ENCODE data around the gene FLG.

The FLG gene

GRCh38 chr1:152325111-152325510, at the start of gene FLG:
FLG (minus strand) TSS chr1:152325239; CDS start chr1:152315456, 9,783 bp downstream.
- CTCF ChIA-PET: no interaction called here
- POLR2A ChIA-PET: no interaction called here
- TF ChIP-seq FOXK2 (IDR thresholded peaks at IDR 0.05) (no peak), ELF4 (IDR thresholded peaks at IDR 0.05) (no peak), BHLHE40 (IDR thresholded peaks at IDR 0.05; ENCODE audit: borderline replicate concordance) (no peak), SP1 (IDR thresholded peaks at IDR 0.05) (no peak), LEF1 (IDR thresholded peaks at IDR 0.05; ENCODE audit: borderline replicate concordance) (no peak), CTBP1 (IDR thresholded peaks at IDR 0.05; ENCODE audit: borderline replicate concordance) (no peak), SUZ12 (IDR thresholded peaks at IDR 0.05) (no peak), FOXM1 (IDR thresholded peaks at IDR 0.05; ENCODE audit: borderline replicate concordance) (no peak), NFRKB (IDR thresholded peaks at IDR 0.05) (no peak), ARNT (IDR thresholded peaks at IDR 0.05) (no peak), FOXA1 (IDR thresholded peaks at IDR 0.05) (no peak), HDGF (IDR thresholded peaks at IDR 0.05; ENCODE audit: borderline replicate concordance) (no peak)
- DNase-seq (ENCODE audit: extremely low spot score): no peak

- ChIA-PET POLR2A (no interaction called here), CTCF (no interaction called here)
- TF ChIP-seq SUZ12 (IDR thresholded peaks at IDR 0.05) (no peak), ARNT (IDR thresholded peaks at IDR 0.05) (no peak)
- DNase-seq (ENCODE audit: extremely low spot score): no peak
These were observed 49.4 kb upstream of the FLG start for GRCh38 chr1:152374451-152374850.

- TF ChIP-seq ELF4 (IDR thresholded peaks at IDR 0.05): no peak
- no peak for TF ChIP-seq CTBP1 (IDR thresholded peaks at IDR 0.05; ENCODE audit: borderline replicate concordance)
- TF ChIP-seq BHLHE40 (IDR thresholded peaks at IDR 0.05; ENCODE audit: borderline replicate concordance): no peak
- TF ChIP-seq FOXA1 (IDR thresholded peaks at IDR 0.05): no peak
- TF ChIP-seq ZNF384 (IDR thresholded peaks at IDR 0.05): no peak
- POLR2A ChIA-PET: no interaction called here
- CTCF ChIA-PET: interaction anchor here (1.2 kb wide), 1 partner anchor 25 kb away, joined by 3 read pairs; no protein-coding TSS in a partner anchor
- DNase-seq (ENCODE audit: extremely low spot score): no peak
These were observed 47.6 kb upstream of the FLG start for GRCh38 chr1:152372672-152373071.

- DNase-seq (ENCODE audit: extremely low spot score): no peak
- POLR2A ChIA-PET: no interaction called here
- CTCF ChIA-PET: interaction anchor here (0.8 kb wide), 1 partner anchor 20 kb away, joined by 3 read pairs; no protein-coding TSS in a partner anchor
- TF ChIP-seq PKNOX1 (IDR thresholded peaks at IDR 0.05) (no peak), CTBP1 (IDR thresholded peaks at IDR 0.05; ENCODE audit: borderline replicate concordance) (no peak), ELF4 (IDR thresholded peaks at IDR 0.05) (no peak), SP1 (IDR thresholded peaks at IDR 0.05) (no peak), LEF1 (IDR thresholded peaks at IDR 0.05; ENCODE audit: borderline replicate concordance) (no peak), NFRKB (IDR thresholded peaks at IDR 0.05) (no peak), FOXK2 (IDR thresholded peaks at IDR 0.05) (no peak), TARDBP (IDR thresholded peaks at IDR 0.05) (no peak), FOXM1 (IDR thresholded peaks at IDR 0.05; ENCODE audit: borderline replicate concordance) (no peak), ARNT (IDR thresholded peaks at IDR 0.05) (no peak), HDGF (IDR thresholded peaks at IDR 0.05; ENCODE audit: borderline replicate concordance) (no peak), SUZ12 (IDR thresholded peaks at IDR 0.05) (no peak), L3MBTL2 (conservative IDR thresholded peaks at IDR 0.05) (no peak), FOXA1 (IDR thresholded peaks at IDR 0.05) (no peak), ZNF384 (IDR thresholded peaks at IDR 0.05) (no peak), BHLHE40 (IDR thresholded peaks at IDR 0.05; ENCODE audit: borderline replicate concordance) (no peak)
These were observed 42.4 kb upstream of the FLG start for GRCh38 chr1:152367436-152367835.

GRCh38 chr1:152359906-152360305, 34.9 kb upstream of the FLG start, which contains the start of gene FLG2:
FLG2 (minus strand) TSS chr1:152360006; CDS start chr1:152358884, 1,122 bp downstream.
- TF ChIP-seq ARNT (IDR thresholded peaks at IDR 0.05) (no peak), FOXK2 (IDR thresholded peaks at IDR 0.05) (no peak), SP1 (IDR thresholded peaks at IDR 0.05) (no peak), NFRKB (IDR thresholded peaks at IDR 0.05) (no peak), CTBP1 (IDR thresholded peaks at IDR 0.05; ENCODE audit: borderline replicate concordance) (no peak), PKNOX1 (IDR thresholded peaks at IDR 0.05) (no peak), SUZ12 (IDR thresholded peaks at IDR 0.05) (no peak), FOXM1 (IDR thresholded peaks at IDR 0.05; ENCODE audit: borderline replicate concordance) (no peak), LEF1 (IDR thresholded peaks at IDR 0.05; ENCODE audit: borderline replicate concordance) (no peak), ELF4 (IDR thresholded peaks at IDR 0.05) (no peak), BHLHE40 (IDR thresholded peaks at IDR 0.05; ENCODE audit: borderline replicate concordance) (no peak), HDGF (IDR thresholded peaks at IDR 0.05; ENCODE audit: borderline replicate concordance) (no peak), FOXA1 (IDR thresholded peaks at IDR 0.05) (no peak)
- ChIA-PET CTCF (interaction anchor here (2.7 kb wide), 1 partner anchor 12 kb away, joined by 7 read pairs; no protein-coding TSS in a partner anchor), POLR2A (no interaction called here)
- no peak for DNase-seq (ENCODE audit: extremely low spot score)

GRCh38 chr1:152356736-152357135, 31.7 kb upstream of the FLG start:
- TF ChIP-seq HDGF (IDR thresholded peaks at IDR 0.05; ENCODE audit: borderline replicate concordance) (no peak), NFRKB (IDR thresholded peaks at IDR 0.05) (no peak), ARNT (IDR thresholded peaks at IDR 0.05) (no peak), ELF4 (IDR thresholded peaks at IDR 0.05) (no peak), TARDBP (IDR thresholded peaks at IDR 0.05) (no peak), FOXK2 (IDR thresholded peaks at IDR 0.05) (no peak)
- no peak for DNase-seq (ENCODE audit: extremely low spot score)
- CTCF ChIA-PET: no interaction called here
- POLR2A ChIA-PET: no interaction called here

- CTCF ChIA-PET: no interaction called here
- DNase-seq (ENCODE audit: extremely low spot score): no peak
- TF ChIP-seq CTBP1 (IDR thresholded peaks at IDR 0.05; ENCODE audit: borderline replicate concordance) (no peak), FOXK2 (IDR thresholded peaks at IDR 0.05) (no peak), NFRKB (IDR thresholded peaks at IDR 0.05) (no peak), HDGF (IDR thresholded peaks at IDR 0.05; ENCODE audit: borderline replicate concordance) (no peak), L3MBTL2 (conservative IDR thresholded peaks at IDR 0.05) (no peak), FOXM1 (IDR thresholded peaks at IDR 0.05; ENCODE audit: borderline replicate concordance) (no peak), ELF4 (IDR thresholded peaks at IDR 0.05) (no peak), SP1 (IDR thresholded peaks at IDR 0.05) (no peak), BHLHE40 (IDR thresholded peaks at IDR 0.05; ENCODE audit: borderline replicate concordance) (no peak), SUZ12 (IDR thresholded peaks at IDR 0.05) (no peak), FOXA1 (IDR thresholded peaks at IDR 0.05) (no peak)
- POLR2A ChIA-PET: no interaction called here
These were observed 24.6 kb upstream of the FLG start for GRCh38 chr1:152349611-152350010.

Measured in HEK293T (cell line).